ENCODE data around the gene PAPPA. TPM values are rescaled to one million over a fixed set of nuclear protein-coding genes. Genes with fewer than 3 reads are reported as not detected.

PAPPA gene
- total RNA-seq, 1 experiment from 2014 or later, result 0.05 TPM

- TF ChIP-seq YY1 (IDR thresholded peaks at IDR 0.05; ENCODE audit: extremely low read depth, insufficient replicate concordance, low read depth, low read length) (no peak), EZH2phosphoT487 (IDR thresholded peaks at IDR 0.05; ENCODE audit: borderline replicate concordance) (no peak), MAX (IDR thresholded peaks at IDR 0.05) (no peak)
Observed at GRCh38 chr9:116369706-116370105, 216.1 kb downstream of the PAPPA start (continued).

- Histone ChIP-seq H3K4me2 (ENCODE audit: low read length) (no peak overlapping the region), H3K27me3 (ENCODE audit: insufficient read depth, low read length) (no peaks in the 10 kb centered on the region), H3K36me3 (ENCODE audit: control insufficient read depth in 1 of 2, insufficient read depth in 2 of 2, low read length in 2 of 2) (no peaks in the 10 kb centered on the region), H3K9me3 (ENCODE audit: control insufficient read depth in 1 of 2, insufficient read depth in 1 of 2, low read depth in 1 of 2, low read length in 2 of 2) (no peaks in the 10 kb centered on the region), H3K9ac (ENCODE audit: low read length) (no peak overlapping the region), H2AFZ (ENCODE audit: low read depth, low read length, poor library complexity, severe bottlenecking) (no peak overlapping the region), H3K4me1 (ENCODE audit: control insufficient read depth in 1 of 2, insufficient read depth in 2 of 2, low read length in 2 of 2) (no peaks in the 10 kb centered on the region), H3K79me2 (ENCODE audit: insufficient read depth, low read length) (no peaks in the 10 kb centered on the region), H3K4me3 (replicated peaks in 1 of 2; ENCODE audit: low read depth in 1 of 2, low read length in 2 of 2) (no peak overlapping the region), H4K20me1 (ENCODE audit: insufficient read depth) (no peaks in the 10 kb centered on the region), H3K27ac (ENCODE audit: low read depth, low read length) (no peak overlapping the region), H3K9me2 (ENCODE audit: insufficient read depth) (no peaks in the 10 kb centered on the region)
- no peak for ATAC-seq
- ChIA-PET CTCF (no interaction called here), POLR2A (no interaction called here), RAD21 (ENCODE audit: low non-redundant PET in 1 of 2, low total read pairs in 2 of 2, uncharacterized antibody in 2 of 2, unreplicated experiment in 2 of 2) (no interaction called here)
- intact Hi-C loops (cut with micrococcal nuclease), result no loop called here
- no peak for TF ChIP-seq FOSL1 (IDR thresholded peaks at IDR 0.05; ENCODE audit: low read depth)
- no peak for TF ChIP-seq SRF (IDR thresholded peaks at IDR 0.05; ENCODE audit: low read depth)
- no peak for TF ChIP-seq EGR1 (IDR thresholded peaks at IDR 0.05; ENCODE audit: low read depth)
- TF ChIP-seq YY1 (IDR thresholded peaks at IDR 0.05; ENCODE audit: extremely low read depth, insufficient replicate concordance, low read depth, low read length), result no peak
- no peak for TF ChIP-seq ATF3 (IDR thresholded peaks at IDR 0.05)
- TF ChIP-seq CTCF (IDR thresholded peaks at IDR 0.05 in 2 of 3, conservative IDR thresholded peaks at IDR 0.05 in 1 of 3; ENCODE audit: borderline replicate concordance in 1 of 3, insufficient read depth in 1 of 3, low read depth in 2 of 3, low read length in 2 of 3), result no peak
- TF ChIP-seq TCF7L2 (IDR thresholded peaks at IDR 0.05; ENCODE audit: borderline replicate concordance, extremely low read depth, insufficient read depth, insufficient read length), result no peak
- no peak for DNase-seq (ENCODE audit: low read depth, low spot score)
- no TSS peak for BruUV-seq (replicated peaks)
Observed at GRCh38 chr9:116370556-116370955, 217.0 kb downstream of the PAPPA start.
